ENCODE results near the gene NOPCHAP1. TPM values are rescaled to one million over a fixed set of nuclear protein-coding genes. Genes with fewer than 3 reads are reported as not detected.

Gene NOPCHAP1
- total and polyA plus RNA-seq, 2 experiments from 2014 or later = 7.5 to 25.6 TPM

- Histone ChIP-seq H3K27me3 (peaks cover 32% of the 10 kb centered on the region), H3K36me3 (no peaks in the 10 kb centered on the region), H3K4me1 (ENCODE audit: low read depth) (no peaks in the 10 kb centered on the region), H3K27ac (no peak overlapping the region), H3K4me3 (no peak overlapping the region), H3K9me3 (ENCODE audit: low read depth) (no peaks in the 10 kb centered on the region)
- no peak for TF ChIP-seq CTCF (IDR thresholded peaks at IDR 0.05; ENCODE audit: low read depth, low read length)
- DNase-seq (ENCODE audit: low read depth in 1 of 2, low spot score in 1 of 2) = no peak
Observed at GRCh38 chr12:104960464-104960863, 25.7 kb upstream of the NOPCHAP1 start.

- Histone ChIP-seq H3K27ac (no peak overlapping the region), H3K4me1 (ENCODE audit: low read depth) (no peaks in the 10 kb centered on the region), H3K27me3 (peaks cover 11% of the 10 kb centered on the region), H3K4me3 (no peak overlapping the region), H3K9me3 (ENCODE audit: low read depth) (no peaks in the 10 kb centered on the region), H3K36me3 (no peaks in the 10 kb centered on the region)
- TF ChIP-seq CTCF (IDR thresholded peaks at IDR 0.05; ENCODE audit: low read depth, low read length) = no peak
- DNase-seq (ENCODE audit: low read depth in 1 of 2, low spot score in 1 of 2) = no peak
Observed at GRCh38 chr12:104963757-104964156, 22.4 kb upstream of the NOPCHAP1 start.

GRCh38 chr12:104964167-104964855 is 21.8 kb upstream of the NOPCHAP1 start:
- Histone ChIP-seq H3K4me3 (no peak overlapping the region), H3K27me3 (peaks cover 8% of the 10 kb centered on the region), H3K9me3 (ENCODE audit: low read depth) (no peaks in the 10 kb centered on the region), H3K36me3 (no peaks in the 10 kb centered on the region), H3K27ac (no peak overlapping the region), H3K4me1 (ENCODE audit: low read depth) (no peaks in the 10 kb centered on the region)
- DNase-seq (ENCODE audit: low read depth in 1 of 2, low spot score in 1 of 2) = no peak
- TF ChIP-seq CTCF (IDR thresholded peaks at IDR 0.05; ENCODE audit: low read depth, low read length) = no peak

GRCh38 chr12:104964856-104965205 is 21.3 kb upstream of the NOPCHAP1 start:
- Histone ChIP-seq H3K27me3 (peaks cover 8% of the 10 kb centered on the region), H3K27ac (no peak overlapping the region), H3K36me3 (no peaks in the 10 kb centered on the region), H3K4me3 (no peak overlapping the region), H3K9me3 (ENCODE audit: low read depth) (no peaks in the 10 kb centered on the region), H3K4me1 (ENCODE audit: low read depth) (no peaks in the 10 kb centered on the region)
- no peak for TF ChIP-seq CTCF (IDR thresholded peaks at IDR 0.05; ENCODE audit: low read depth, low read length)
- no peak for DNase-seq (ENCODE audit: low read depth in 1 of 2, low spot score in 1 of 2)

DNA sequence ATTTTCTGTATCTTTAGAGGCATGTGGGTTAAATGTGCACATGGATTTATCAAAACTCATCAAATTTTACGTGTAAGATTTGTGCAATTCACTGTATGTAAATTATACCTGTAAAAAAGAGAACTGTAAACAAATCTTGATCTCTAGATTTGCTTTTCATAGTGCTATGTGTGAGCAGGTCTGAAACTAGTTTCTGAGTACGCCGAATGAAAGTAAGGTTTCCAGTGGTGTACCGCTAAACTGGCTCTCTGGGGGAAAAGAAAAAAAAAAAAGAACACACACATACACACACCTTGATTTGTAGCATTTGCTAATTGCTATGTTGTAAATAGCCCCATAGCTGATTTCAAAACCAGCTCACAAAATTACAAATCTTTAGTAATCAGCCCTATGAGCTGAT is 19.4 kb upstream of the NOPCHAP1 start:
- TF ChIP-seq CTCF (IDR thresholded peaks at IDR 0.05; ENCODE audit: low read depth, low read length) = no peak
- Histone ChIP-seq H3K36me3 (no peaks in the 10 kb centered on the region), H3K4me1 (ENCODE audit: low read depth) (no peaks in the 10 kb centered on the region), H3K4me3 (no peak overlapping the region), H3K27me3 (peaks cover 8% of the 10 kb centered on the region), H3K9me3 (ENCODE audit: low read depth) (no peaks in the 10 kb centered on the region), H3K27ac (no peak overlapping the region)
- no peak for DNase-seq (ENCODE audit: low read depth in 1 of 2, low spot score in 1 of 2)

Data from cardiac muscle cell (in vitro differentiated cells and primary cell).